A673 (cell line): Measurements from ENCODE around the gene CRADD.

Experiments
- EZH2 ChIP-seq: fragments of 200-600 bp; sonication (generic); IDR thresholded peaks from 2 replicates; pipeline ENCODE4 v1.6.1; 2017; ENCODE audit warnings: borderline replicate concordance, low read depth, mild to moderate bottlenecking, mixed read lengths, antibody characterized with exemption, low read length; ENCODE audit not compliant: poor library complexity, severe bottlenecking
- TF ChIP-seq, protein P1 (sequence below): fragments of 300-800, 200-600 bp; sonication (generic); conservative IDR thresholded peaks from 2 replicates; pipeline ENCODE4 v1.5.1; 2017; ENCODE audit warnings: low read depth, mild to moderate bottlenecking, antibody characterized with exemption, low read length, moderate library complexity, mixed read lengths

DNA sequence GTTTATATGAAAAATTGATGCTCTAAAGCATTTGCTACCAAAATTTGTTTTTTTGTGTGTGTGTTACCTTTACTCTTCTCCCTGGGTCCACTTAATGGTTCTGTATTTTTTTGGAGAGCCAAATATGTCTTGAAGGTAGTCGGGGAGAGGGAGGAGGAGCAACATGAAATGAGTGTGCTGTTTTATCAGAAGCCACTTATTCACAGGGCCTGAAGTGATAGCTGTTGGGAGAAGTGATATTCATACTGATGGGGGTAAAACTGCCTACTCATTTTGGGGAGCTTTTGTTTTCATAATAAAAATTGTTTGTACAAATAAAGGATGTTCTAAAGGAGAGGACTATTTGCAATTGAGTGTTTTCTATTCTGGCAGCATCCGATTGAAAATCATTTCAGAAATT is 29.2 kb downstream of the CRADD start:
- TF ChIP-seq, protein P1, sequence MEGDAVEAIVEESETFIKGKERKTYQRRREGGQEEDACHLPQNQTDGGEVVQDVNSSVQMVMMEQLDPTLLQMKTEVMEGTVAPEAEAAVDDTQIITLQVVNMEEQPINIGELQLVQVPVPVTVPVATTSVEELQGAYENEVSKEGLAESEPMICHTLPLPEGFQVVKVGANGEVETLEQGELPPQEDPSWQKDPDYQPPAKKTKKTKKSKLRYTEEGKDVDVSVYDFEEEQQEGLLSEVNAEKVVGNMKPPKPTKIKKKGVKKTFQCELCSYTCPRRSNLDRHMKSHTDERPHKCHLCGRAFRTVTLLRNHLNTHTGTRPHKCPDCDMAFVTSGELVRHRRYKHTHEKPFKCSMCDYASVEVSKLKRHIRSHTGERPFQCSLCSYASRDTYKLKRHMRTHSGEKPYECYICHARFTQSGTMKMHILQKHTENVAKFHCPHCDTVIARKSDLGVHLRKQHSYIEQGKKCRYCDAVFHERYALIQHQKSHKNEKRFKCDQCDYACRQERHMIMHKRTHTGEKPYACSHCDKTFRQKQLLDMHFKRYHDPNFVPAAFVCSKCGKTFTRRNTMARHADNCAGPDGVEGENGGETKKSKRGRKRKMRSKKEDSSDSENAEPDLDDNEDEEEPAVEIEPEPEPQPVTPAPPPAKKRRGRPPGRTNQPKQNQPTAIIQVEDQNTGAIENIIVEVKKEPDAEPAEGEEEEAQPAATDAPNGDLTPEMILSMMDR, result no peak
- no peak for TF ChIP-seq EZH2
